Activated CD8-positive, alpha-beta memory T cell treated with anti-CD3 and anti-CD28 coated beads, Interleukin-2, amount 50 U/mL, for 48 hours (primary cell): ENCODE results near the gene RBM25.
A peak's percentile ranks its signal among the peaks of the same experiment; 100 is the strongest.
"Not testable (repeated sequence)": the region's sequence is repeated elsewhere in the genome, so short reads cannot be mapped to it uniquely, and the experiment has no call there.

Experiments
- DNase-seq: peaks from one replicate; pipeline ENCODE4 v3.0.0-alpha.2; 2020

Gene RBM25

GRCh38 chr14:73058224-73058921, at the start of gene RBM25:
Gene RBM25, plus strand, starts transcription at chr14:73058534. Its CDS starts 13,108 bp downstream, at chr14:73071642.
- DNase-seq = peak; percentile 95

DNA sequence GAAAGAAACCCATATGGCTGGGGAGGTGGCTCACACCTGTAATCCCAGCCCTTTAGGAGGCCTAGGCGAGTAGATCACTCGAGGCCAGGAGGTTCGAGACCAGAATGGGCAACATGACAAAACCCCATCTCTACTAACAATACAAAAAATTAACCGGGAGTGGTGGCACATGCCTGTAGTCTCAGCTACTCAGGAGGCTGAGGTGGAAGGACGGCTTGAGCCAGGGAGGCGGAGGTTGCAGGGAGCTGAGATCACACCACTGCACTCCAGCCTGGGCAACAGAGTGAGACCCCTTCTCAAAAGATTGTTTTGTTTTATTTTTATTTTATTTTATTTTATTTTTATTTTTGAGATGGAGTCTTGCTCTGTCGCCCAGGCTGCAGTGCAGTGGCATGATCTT, 47.1 kb upstream of the RBM25 start:
- not testable (repeated sequence) for DNase-seq

- DNase-seq = no peak
These were observed 44.2 kb upstream of the RBM25 start for GRCh38 chr14:73014105-73014504.

DNA sequence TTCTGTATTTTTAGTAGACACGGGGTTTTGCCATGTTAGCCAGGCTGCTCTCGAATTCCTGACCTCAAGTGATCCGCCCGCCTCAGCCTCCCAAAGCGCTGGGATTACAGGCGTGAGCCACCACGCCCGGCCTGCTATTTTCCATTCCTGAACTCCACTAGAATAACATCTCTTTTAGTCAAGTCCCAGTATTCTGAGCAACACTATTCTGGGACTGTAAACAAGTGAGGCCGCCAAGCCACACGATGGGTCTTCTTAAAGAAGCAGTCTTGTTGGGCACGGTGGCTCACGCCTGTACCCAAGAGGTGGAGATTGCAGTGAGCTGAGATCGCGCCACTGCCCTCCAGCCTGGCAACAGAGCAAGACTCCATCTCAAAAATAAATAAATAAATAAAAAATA, 42.8 kb upstream of the RBM25 start:
- DNase-seq = not testable (repeated sequence)

DNA sequence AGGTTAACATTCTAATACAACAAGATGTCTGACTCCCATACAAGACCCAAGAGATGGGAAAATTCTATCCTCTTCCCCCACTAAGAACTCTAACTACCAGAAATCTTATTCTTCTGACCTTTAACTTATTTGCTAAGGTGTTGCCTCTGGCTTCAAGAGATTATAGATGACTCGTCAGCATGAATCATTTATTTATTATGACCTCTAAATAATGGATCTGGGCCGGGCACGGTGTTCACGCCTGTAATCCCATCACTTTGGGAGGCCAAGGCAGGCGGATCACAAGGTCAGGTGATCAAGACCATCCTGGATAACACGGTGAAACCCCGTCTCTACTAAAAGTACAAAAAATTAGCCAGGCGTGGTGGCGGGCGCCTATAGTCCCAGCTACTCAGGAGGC, 42.3 kb upstream of the RBM25 start:
- not testable (repeated sequence) for DNase-seq

DNA sequence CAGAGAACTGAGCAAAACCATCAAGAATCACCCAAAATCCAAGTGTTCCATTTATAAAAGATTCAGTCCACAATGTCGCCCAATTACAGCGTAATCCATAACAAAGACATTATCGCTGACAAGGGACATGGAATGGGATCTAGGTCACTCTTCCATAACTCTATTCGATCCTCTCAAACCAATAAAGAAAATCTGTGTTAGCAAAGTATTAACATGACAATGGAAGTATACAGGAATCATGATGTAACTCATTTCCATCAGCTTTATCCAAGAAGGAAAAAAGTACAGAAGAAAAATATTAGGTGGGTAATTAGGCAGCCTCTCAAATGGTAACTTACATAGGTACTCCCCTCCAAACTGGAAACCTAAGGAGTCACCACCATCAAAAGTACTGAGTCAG, 36.3 kb upstream of the RBM25 start:
- DNase-seq = no peak

DNA sequence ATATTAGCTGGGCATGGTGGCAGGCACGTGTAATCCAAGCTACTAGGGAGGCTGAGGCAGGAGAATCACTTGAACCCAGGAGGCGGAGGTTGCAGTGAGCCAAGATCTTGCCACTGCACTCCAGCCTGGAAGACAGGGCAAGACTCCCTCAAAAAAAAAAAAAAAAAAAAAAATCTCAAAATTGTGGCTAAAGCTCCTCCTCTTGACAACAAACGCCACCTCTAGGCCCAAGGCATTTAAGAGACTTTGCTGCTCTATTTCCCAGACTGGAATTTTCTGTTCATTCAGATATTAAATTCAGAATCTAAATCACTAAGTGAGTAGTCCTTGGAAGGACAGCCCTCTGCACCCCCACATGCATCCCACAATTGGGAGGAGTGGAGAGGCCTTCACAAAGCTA, 32.8 kb upstream of the RBM25 start:
- no peak for DNase-seq

- no peak for DNase-seq
These were observed 32.0 kb upstream of the RBM25 start for GRCh38 chr14:73026243-73026844.

- peak; percentile 93 for DNase-seq
These were observed 31.3 kb upstream of the RBM25 start, which contains the start of gene ZFYVE1 for GRCh38 chr14:73026845-73027542. Gene ZFYVE1, minus strand, starts transcription at chr14:73027106. Its CDS starts 2,598 bp downstream, at chr14:73024508.

GRCh38 chr14:73027546-73027945, 30.8 kb upstream of the RBM25 start:
- DNase-seq = no peak

DNA sequence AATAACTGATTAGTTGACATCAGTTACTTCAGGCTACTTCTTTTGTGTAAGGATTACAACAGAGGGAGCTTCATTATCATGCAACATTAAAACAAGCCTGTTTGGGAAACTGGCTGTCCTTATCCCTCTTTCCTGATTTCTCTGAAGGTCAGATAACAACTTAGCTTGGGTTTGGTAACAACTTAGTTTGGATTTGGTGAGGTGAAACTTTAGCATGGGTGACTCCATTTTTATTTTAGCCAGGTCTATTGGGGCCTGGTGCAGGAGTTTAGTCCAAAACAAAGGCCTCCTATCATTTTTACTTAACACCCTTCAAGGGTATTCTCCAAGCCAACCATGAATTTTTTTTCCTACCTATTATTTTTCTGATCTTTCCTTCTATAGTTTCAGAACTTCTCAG, 30.4 kb upstream of the RBM25 start:
- no peak for DNase-seq

DNA sequence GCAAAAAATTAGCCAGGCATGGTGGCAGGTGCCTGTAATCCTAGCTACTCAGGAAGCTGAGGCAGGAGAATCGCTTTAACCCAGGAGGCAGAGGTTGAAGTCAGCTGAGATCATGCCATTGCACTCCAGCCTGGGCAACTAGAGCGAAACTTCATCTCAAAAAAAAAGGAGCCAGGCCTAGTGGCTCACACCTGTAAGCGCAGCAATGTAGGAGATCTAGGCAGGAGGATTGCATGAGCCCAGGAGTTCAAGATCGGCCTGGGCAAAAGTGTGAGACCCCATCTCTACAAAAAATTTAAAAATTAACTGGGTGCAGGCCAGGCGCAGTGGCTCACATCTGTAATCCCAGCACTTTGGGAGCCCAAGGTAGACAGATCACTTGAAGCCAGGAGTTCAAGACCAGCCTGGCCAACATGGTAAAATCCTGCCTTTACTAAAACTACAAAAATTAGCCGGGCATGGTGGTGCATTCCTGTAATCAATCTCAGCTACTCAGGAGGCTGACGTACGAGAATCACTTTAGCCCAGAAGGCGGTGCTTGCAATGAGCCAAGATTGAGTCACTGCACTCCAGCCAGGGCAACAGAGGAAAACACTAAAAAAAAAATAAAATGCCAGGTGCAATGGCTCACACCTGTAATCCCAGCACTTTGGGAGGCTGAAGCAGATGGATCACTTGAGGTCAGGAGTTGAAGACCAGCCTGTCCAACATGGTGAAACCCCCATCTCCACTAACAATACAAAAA, 21.5 kb upstream of the RBM25 start:
- DNase-seq = not testable (repeated sequence)

DNA sequence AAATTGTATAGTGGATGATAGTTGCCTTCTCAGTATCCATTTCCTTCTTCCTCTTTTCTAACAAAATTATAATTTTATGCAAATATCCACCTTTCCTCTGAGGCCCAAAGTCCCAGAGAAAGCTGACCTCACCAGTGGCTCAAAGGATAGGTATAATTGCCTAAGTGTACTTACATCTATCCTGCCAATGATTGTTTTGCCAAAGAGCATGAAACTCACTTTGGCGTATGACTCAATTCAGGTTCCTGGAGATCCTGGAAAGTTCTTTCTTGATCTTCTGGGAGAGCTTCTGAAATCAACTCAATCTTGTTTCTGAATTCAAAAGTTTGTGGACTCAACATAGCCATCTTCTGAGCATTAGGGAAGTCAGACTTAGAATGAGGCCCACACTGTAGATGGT, 10.5 kb upstream of the RBM25 start:
- no peak for DNase-seq

DNA sequence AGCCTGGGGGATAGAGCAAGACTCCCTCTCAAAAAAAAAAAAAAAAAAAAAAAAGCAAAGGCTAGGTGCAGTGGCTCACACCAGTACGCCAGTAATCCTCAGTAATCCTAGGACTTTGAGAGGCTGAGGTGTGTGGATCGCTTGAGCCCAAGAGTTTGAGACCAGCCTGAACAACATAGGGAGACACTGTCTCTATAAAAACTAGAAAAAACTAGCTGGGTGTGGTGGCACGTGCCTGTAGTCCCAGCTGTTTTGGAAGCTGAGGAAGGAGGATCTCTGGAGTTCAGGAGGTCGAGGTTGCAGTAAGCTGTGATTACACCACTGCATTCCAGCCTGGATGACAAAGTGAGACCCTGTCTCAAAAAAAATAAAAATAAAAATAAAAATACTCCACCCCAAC, 8.9 kb upstream of the RBM25 start:
- DNase-seq = no peak

- DNase-seq = no peak
These were observed 3.1 kb upstream of the RBM25 start for GRCh38 chr14:73055251-73055650.

- no peak for DNase-seq
These were observed 450 bp upstream of the RBM25 start for GRCh38 chr14:73057944-73058223.

- DNase-seq = no peak
These were observed 764 bp downstream of the RBM25 start for GRCh38 chr14:73058922-73059673.

GRCh38 chr14:73069585-73069984, 11.3 kb downstream of the RBM25 start:
- DNase-seq = no peak

DNA sequence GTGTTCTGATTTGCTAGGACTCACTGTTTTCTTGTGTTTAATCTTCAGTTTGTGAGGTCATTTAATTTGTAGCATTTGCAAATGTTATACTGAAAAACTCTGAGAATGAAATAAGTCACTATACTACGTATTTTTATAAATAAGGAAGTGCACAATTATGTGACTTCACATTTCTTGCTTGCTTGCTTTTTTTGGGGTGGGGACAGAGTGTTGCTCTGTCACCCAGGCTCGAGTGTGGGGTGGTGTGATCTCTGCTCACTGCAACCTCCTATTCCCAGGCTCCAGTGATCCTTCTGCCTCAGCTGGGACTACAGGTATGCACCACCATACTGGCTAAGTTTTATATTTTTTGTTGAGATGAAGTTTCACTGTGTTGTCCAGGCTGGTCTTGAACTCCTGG, 32.7 kb downstream of the RBM25 start:
- no peak for DNase-seq

DNA sequence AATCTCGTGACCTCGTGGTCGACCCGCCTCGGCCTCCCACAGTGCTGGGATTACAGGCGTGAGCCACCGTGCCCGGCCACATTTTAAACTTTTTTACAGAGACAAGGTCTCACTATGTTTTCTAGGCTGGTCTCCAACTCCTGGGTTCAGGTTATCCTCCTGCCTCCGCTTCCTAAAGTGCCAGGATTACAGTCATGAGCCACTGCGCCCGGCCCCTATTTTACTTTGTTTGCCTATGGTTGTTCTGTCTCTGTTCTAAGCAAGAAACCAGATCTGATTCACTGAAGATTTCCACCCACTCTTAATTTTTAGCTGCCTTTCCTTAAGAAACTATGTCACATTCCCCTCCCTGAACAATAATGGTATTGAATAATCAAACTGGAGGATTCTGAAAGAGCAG, 39.1 kb downstream of the RBM25 start:
- no peak for DNase-seq

- no peak for DNase-seq
These were observed 42.0 kb downstream of the RBM25 start for GRCh38 chr14:73100334-73100733.

- no peak for DNase-seq
These were observed 44.6 kb downstream of the RBM25 start for GRCh38 chr14:73102806-73103497.
